RKO (cell line): ENCODE measurements around the gene PRSS50.

ENCODE experiments used
- DNase-seq: peaks from one replicate; pipeline ENCODE4 v3.0.0-alpha.2; 2016; ENCODE audit warnings: low spot score

The PRSS50 gene

DNA sequence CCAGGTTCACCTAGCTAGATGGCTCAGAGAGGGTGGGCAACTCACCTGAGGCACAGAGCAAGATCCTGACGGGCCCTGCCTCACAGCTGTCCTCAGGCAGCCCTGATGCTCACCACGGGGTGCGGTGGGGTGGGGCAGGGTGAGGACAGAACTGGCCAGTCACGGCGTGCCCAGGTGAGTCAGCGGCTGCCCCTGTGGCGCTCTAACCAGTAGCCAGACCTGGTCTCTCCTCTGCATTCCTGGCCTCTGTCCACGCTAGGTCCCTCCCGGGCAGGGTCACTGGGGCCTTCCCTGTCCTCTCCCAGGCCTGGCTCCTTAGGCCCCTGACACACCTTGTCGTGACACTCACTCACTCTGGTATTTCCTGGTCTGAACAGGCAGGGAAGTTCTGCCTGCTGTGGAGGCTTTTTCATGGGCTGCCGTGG lies 25.1 kb downstream of the PRSS50 start:
- DNase-seq: peak; percentile 75

- no peak for DNase-seq
Observed at GRCh38 chr3:46690798-46691197, 26.9 kb downstream of the PRSS50 start.

DNA sequence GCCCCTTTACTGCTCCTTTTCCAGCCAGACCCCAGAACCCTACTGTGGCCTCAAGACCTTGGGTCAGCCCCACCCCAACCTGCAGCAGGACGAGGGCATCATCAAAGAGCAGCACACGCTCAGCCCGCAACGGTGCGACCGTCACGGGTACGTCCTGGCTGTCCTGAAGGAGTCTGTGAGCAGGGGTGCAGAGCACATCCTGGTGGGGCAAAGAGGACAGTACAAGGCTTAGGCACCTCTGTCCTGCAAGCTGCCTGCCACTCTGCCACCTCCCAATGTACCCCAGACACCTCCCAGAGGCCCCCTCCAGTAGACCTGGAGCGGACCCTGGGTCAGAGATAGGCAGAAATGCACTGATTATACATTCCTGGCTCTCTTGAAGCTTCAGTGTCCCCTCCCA lies 32.2 kb downstream of the PRSS50 start:
- DNase-seq: no peak

GRCh38 chr3:46684891-46685290 lies 32.8 kb downstream of the PRSS50 start:
- peak; percentile 26 for DNase-seq

- DNase-seq: no peak
Observed at GRCh38 chr3:46682974-46683373, 34.7 kb downstream of the PRSS50 start.

GRCh38 chr3:46681856-46682540 lies 35.7 kb downstream of the PRSS50 start:
- DNase-seq: no peak

- DNase-seq: no peak
Observed at GRCh38 chr3:46681387-46681786, 36.3 kb downstream of the PRSS50 start.

- DNase-seq: no peak
Observed at GRCh38 chr3:46680298-46680826, 37.3 kb downstream of the PRSS50 start.

DNA sequence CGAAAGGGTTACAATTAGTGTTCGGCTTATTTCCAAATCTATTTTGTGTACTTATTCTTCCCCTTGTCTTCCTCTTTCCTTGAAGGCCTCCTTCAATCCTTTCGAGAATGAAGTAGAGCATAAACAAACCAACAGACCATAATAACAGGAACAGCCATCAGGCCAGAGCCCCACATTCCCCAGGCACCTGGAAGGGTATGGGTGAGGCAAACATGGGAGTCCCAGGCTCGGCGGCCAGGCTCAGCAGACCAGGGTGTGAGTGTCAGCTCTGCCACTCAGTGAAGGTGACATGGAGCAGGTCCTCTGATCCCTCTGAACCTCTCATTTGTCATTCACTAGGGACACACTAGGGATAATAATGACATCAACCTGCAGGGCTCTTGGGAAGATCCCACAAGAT lies 38.0 kb downstream of the PRSS50 start:
- DNase-seq: no peak

DNA sequence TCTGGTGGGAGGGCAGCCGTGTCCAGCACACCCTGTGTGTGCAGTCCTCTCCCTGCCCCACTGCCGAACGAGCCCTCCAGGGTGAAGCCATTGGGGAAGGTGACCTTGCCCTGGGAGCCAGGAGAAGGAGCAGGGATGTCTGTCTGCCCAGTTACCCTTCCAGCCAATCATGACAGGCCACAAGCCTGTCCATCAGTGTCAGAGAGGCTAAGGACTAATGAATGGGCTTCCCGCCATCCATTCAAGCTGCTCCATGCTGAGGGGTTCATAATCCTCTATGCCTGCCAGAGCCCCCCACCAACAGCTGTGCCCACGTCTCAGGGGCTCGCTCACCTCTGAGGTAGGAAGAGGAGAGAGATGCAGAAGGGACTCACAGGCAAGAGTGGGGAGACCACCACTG lies 39.4 kb downstream of the PRSS50 start:
- no peak for DNase-seq

DNA sequence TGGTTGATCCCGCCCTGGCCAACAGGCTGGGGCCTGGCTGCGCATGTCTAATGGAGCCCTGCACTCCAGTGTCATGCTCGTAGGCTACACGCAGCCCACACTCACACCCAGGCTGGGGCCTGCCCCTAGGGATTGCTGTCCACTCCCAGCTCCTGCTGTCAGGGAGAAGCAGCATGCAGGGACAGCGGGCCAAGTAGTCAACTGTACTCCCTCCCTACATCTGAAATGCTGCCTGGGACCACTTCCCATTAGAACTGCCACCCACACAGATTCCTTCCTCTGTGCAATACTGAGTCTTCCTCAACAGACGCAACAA lies 40.3 kb downstream of the PRSS50 start:
- no peak for DNase-seq

DNA sequence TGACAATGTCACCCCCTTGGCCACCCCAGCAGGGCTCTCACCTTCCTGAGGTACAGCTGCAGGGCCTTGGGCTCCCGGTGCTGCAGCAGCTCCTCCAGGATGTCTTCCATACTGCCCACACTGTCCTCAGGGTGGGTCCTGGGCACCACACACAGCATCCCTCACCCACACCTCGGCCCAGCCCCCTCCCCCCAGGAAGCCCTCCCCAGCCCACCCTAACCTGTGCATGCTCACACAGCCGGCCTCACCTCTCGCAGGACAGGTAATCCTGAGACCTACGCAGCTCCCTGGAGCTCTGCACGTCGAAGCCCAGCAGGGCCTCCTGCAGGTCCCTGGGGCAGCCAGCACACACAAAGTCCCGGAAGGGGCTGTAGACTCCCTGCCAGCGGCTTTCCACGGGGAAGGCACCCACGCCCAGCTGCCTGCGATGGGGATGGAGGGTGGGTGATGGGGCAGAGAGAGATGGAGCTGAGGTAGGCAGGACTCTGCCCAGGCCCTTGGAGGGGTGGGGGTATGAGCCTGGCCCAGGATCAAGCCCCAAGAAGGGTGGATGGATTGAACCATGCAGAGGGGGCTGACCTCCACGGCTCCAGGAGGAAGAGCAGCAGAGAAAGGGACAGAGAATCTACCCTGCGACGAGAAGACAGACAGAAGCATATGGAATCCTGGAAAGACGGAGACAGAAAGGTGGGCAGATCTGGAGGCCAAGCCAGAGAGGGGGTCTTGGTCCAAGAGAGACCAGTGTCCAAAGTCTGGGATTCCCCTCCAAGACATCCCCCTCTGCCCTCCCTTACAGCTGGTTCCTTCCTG lies 40.9 kb downstream of the PRSS50 start:
- DNase-seq: no peak

DNA sequence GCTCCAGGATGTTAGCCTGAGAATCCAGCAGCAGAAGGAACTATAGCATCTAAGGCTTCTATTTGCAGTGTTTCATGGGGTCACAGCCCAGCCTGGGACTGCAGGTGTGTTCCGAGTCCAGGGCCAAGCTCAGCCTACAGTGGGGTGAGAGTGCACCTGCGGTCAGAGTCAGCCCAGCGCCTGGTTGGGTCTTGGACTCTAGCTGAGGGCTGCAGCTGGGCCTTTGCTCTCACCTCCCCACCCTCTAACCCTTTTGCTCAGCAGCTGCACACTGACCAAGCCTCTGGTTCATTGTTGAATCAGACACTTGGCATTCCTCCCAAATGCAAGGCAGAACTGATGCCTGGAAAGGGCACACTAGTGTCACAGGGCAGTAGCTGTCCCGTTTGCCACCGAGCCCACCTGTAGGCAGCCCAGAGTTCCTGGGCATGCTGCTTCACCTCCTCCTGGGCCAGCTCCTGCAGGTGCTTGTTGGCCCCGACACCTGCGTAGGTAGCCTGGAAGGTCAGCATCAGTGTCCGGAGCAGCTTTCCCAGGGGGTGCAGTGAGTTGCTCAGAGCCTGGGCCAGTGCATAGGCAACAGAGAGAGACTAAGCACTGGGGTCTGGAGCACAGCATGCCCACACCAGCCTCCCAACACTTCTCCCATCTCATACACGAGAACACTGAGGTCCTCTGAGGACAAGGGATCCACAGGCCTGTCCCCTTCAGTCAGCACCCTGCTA lies 41.7 kb downstream of the PRSS50 start:
- peak; percentile 55 for DNase-seq

- no peak for DNase-seq
Observed at GRCh38 chr3:46675426-46675825, 42.2 kb downstream of the PRSS50 start.

- no peak for DNase-seq
Observed at GRCh38 chr3:46674031-46674845, 43.4 kb downstream of the PRSS50 start.

DNA sequence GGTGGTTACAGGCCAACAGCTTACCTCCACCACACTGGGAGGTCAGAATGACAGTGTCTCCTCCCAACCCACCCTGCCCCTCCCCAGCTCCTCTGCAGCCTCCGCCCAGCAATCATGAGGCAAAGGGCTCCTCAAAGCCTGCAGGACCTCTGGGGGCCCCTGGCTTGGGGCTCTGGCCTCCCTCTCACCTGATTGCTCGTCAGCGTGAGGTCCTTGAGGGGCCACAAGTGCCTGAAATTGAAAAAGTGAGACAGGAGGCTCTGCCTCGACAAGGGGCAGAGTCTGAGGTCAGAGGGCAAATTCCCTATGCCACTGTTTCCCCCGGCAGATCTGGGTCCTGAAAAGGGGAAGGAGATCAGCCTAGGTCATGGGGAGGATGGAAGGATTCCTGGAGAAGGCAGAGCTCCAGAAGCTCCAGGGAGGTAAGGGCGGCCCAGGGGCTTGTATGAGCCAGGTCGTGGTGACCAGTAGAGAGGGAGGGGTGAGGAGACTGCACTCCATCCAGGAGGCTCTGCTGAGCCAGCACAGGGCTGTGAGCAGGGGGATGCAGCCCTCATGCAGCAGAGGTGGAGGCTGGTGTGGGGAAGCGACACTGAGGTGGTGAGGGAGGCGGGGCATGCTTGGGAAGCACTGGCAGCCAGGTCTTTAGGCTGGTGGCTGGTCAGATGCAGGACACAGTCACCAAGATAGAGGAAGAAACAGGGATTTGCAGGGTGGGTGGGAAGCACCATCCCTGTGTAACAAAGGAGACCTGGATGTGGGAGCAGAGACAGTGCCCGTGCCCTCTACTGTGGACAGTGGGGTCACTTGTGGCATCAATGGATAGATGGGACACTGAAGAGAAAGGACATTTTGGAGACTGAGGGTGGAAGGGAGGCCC lies 44.3 kb downstream of the PRSS50 start:
- DNase-seq: no peak

DNA sequence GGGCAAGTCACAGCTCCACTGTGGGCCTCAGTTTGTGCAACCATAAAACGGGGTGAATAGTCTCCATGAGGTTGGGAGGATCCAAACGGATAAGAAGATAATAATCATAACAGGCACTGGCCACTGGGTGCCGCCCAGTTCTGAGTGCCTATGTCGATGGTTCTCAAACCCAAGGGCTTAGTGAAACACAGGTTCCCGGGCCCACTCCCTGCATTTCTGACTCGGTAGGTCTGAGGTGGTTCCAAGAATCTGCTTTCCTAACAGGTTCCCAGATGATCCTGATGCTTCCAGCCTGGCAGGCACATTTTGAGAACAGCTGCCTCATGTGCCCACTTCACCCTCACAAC lies 45.3 kb downstream of the PRSS50 start:
- no peak for DNase-seq

- DNase-seq: no peak
Observed at GRCh38 chr3:46671541-46672348, 45.9 kb downstream of the PRSS50 start.

GRCh38 chr3:46670891-46671427 lies 46.7 kb downstream of the PRSS50 start:
- DNase-seq: no peak
